Neuronal stem cell (in vitro differentiated cells): ENCODE results near the gene CFAP53.

Source experiments
- DNase-seq: peaks from one replicate; pipeline ENCODE4 v3.0.0-alpha.2; 2013; ENCODE audit warnings: low spot score
- H2AFZ ChIP-seq: one replicate; pipeline ENCODE4 v1.6.1; 2013; ENCODE audit warnings: mild to moderate bottlenecking, low read length, inconsistent platforms
- H2AK5ac ChIP-seq: 2 replicates; pipeline ENCODE4 v1.6.1; 2013; ENCODE audit warnings: low read depth, mild to moderate bottlenecking, inconsistent platforms, low read length, moderate library complexity, mixed read lengths
- H2BK120ac ChIP-seq: 2 replicates; pipeline ENCODE4 v1.6.1; 2013; ENCODE audit warnings: low read depth, mild to moderate bottlenecking, inconsistent platforms, low read length, moderate library complexity, mixed read lengths
- H2BK12ac ChIP-seq: one replicate; pipeline ENCODE4 v1.6.1; 2013; ENCODE audit warnings: low read length, inconsistent platforms
- H2BK15ac ChIP-seq: 2 replicates; pipeline ENCODE4 v1.6.1; 2013; ENCODE audit warnings: mild to moderate bottlenecking, low read length, inconsistent platforms, mixed read lengths
- H2BK5ac ChIP-seq: one replicate; pipeline ENCODE4 v1.6.1; 2013; ENCODE audit warnings: inconsistent platforms, mild to moderate bottlenecking, low read length, moderate library complexity
- H3K14ac ChIP-seq: one replicate; pipeline ENCODE4 v1.6.1; 2013; ENCODE audit warnings: low read length, inconsistent platforms
- H3K18ac ChIP-seq: 2 replicates; pipeline ENCODE4 v1.6.1; 2013; ENCODE audit warnings: low read length, inconsistent platforms
- H3K23ac ChIP-seq: 2 replicates; pipeline ENCODE4 v1.6.1; 2013; ENCODE audit warnings: low read depth, mild to moderate bottlenecking, mixed read lengths, low read length, inconsistent platforms; ENCODE audit not compliant: poor library complexity
- H3K27ac ChIP-seq: replicated peaks from 3 replicates; pipeline ENCODE4 v1.5.1; 2013; ENCODE audit warnings: low read length, inconsistent platforms
- H3K27me3 ChIP-seq, 3 experiments: 2 replicates each; pipeline ENCODE4 v1.6.1; 2013; ENCODE audit warnings: low read length in 3 of 3, mild to moderate bottlenecking in 2 of 3, inconsistent platforms in 1 of 3, low read depth in 1 of 3, mixed read lengths in 1 of 3, moderate library complexity in 1 of 3; ENCODE audit not compliant: control insufficient read depth in 3 of 3, insufficient read depth in 3 of 3
- H3K36me3 ChIP-seq, 2 donors: replicated peaks in 1 of 2; 2 replicates each; pipeline ENCODE4 v1.6.1; 2013; ENCODE audit warnings: low read length in 2 of 2; ENCODE audit not compliant: control insufficient read depth in 2 of 2, insufficient read depth in 2 of 2
- H3K4ac ChIP-seq: 2 replicates; pipeline ENCODE4 v1.6.1; 2013; ENCODE audit warnings: inconsistent platforms, mild to moderate bottlenecking, low read length, moderate library complexity
- H3K4me1 ChIP-seq, 2 donors: 1 replicate in 1 of 2; 2 replicates in 1 of 2; pipeline ENCODE4 v1.6.1; 2013; ENCODE audit warnings: low read length in 2 of 2, low read depth in 1 of 2; ENCODE audit not compliant: control insufficient read depth in 2 of 2, insufficient read depth in 1 of 2
- H3K4me2 ChIP-seq: one replicate; pipeline ENCODE4 v1.6.1; 2013; ENCODE audit warnings: mild to moderate bottlenecking, low read length, inconsistent platforms; ENCODE audit not compliant: insufficient read depth, poor library complexity, severe bottlenecking
- H3K4me3 ChIP-seq, 2 donors: 2 replicates each; pipeline ENCODE4 v1.5.1; 2013; ENCODE audit warnings: low read length in 2 of 2, mild to moderate bottlenecking in 2 of 2, inconsistent platforms in 1 of 2, moderate library complexity in 1 of 2
- H3K79me1 ChIP-seq: one replicate; pipeline ENCODE4 v1.6.1; 2013; ENCODE audit warnings: low read depth, mild to moderate bottlenecking, inconsistent platforms, low read length, moderate library complexity
- H3K9ac ChIP-seq: one replicate; pipeline ENCODE4 v1.6.1; 2013; ENCODE audit warnings: mild to moderate bottlenecking, low read depth, low read length, inconsistent platforms; ENCODE audit not compliant: poor library complexity
- H3K9me3 ChIP-seq, 2 donors: replicated peaks in 1 of 2; 2 replicates each; pipeline versions ENCODE3 to v1.6.1; 2013; ENCODE audit warnings: low read length in 2 of 2, mild to moderate bottlenecking in 2 of 2, inconsistent platforms in 1 of 2, low read depth in 1 of 2, mixed read lengths in 1 of 2, moderate library complexity in 1 of 2; ENCODE audit not compliant: control insufficient read depth in 2 of 2, insufficient read depth in 1 of 2
- H4K8ac ChIP-seq: one replicate; pipeline ENCODE4 v1.6.1; 2013; ENCODE audit warnings: low read depth, mild to moderate bottlenecking, inconsistent platforms, low read length, moderate library complexity
- H4K91ac ChIP-seq: one replicate; pipeline ENCODE4 v1.6.1; 2013; ENCODE audit warnings: low read length, low read depth, mild to moderate bottlenecking, inconsistent platforms; ENCODE audit not compliant: poor library complexity
- WGBS, 2 donors: extraction: QIAGEN DNeasy Blood & Tissue Kit; methylation state at CpG; one replicate each; pipeline ENCODE4 v1.1.7; 2013; ENCODE audit warnings: missing lambda C conversion rate in 2 of 2, mixed read lengths in 1 of 2; ENCODE audit not compliant: insufficient read length in 2 of 2, insufficient replicate concordance in 1 of 2; ENCODE audit errors: extremely low coverage in 2 of 2; 5-methylcytosine and 5-hydroxymethylcytosine counted together

The CFAP53 gene

DNA sequence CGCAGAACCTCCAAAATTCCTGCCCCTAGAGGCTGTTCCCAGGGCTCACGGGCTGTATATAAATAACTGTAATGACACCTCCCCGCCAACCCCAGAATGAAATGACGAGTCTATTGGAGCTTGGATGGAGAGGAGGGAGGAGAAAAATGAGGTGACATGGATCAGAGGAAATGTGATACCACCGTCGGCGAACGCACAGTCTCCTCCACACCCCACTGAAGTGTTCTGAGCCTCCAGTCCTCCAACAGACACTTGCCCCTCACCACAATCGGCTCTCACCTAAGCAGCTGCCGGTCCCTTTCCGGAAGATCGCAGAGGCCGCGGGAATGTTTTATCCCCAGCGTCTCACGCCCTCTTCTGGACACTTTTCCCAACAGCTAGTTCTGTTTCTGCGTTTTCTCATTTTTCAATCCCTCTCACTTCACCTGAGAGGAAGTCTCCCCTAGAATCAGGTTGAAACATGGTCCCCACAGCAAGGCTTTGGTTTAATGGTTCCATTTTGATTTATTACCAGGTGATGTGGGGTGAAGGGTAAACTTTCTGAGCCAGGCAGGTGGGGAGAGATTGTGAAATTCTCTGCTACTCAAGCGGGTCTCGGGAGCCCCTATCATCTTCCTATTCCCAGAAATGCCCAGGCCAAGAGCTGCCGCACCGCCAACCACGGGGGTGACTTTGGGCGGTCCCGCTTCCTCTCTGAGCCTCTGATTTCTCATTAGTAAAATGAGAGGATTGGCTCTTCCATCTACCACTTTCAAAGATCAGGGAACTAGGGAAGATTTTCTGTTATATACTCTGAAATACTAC is 62.3 kb downstream of the CFAP53 start:
- no peak overlapping the region for H2AK5ac ChIP-seq

DNA sequence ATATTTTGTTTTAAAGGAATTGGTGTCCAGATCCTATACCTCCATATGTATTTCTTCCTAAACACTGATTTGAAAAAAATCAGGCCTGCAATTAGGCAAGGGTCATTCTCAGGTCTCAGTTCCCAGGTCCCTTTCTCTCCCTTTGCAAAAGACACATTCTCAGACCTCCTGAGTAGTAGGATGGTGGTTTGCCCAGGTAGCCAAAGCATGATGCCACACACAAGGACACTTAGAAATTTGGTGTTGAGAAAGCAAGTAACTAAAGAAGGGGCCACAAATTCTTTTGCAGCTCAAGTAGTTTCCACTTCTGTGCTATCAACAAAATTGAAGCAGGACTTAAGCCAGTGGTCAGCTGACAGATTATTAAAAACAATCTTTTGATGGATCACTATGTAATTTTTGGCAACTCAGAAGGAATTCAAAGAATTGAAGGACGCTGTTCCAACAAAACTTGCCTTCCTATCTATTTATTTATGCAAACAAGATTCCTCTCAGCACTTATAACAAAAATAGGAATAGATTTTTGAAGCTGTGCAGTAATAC is 64.7 kb downstream of the CFAP53 start:
- Histone ChIP-seq H2BK15ac (no peak overlapping the region), H3K4me1 (no peaks in the 10 kb centered on the region), H3K27me3 (peaks cover 0 to 56% (median under 1%) of the 10 kb centered on the region in 3 experiments), H3K4me2 (no peak overlapping the region), H3K9me3 (peaks cover 0 to 3% of the 10 kb centered on the region in 2 donors), H2BK5ac (no peak overlapping the region), H2AK5ac (no peak overlapping the region), H3K79me1 (no peaks in the 10 kb centered on the region), H4K91ac (no peak overlapping the region), H3K23ac (no peak overlapping the region), H2BK120ac (no peak overlapping the region), H2AFZ (no peak overlapping the region), H3K27ac (no peak overlapping the region), H3K4ac (no peak overlapping the region), H3K14ac (no peak overlapping the region), H3K18ac (no peak overlapping the region), H3K4me3 (no peak overlapping the region), H4K8ac (no peak overlapping the region), H2BK12ac (no peak overlapping the region), H3K36me3 (no peaks in the 10 kb centered on the region), H3K9ac (no peak overlapping the region)
- WGBS, 2 donors = no CpG with 5 or more reads among the region's 1 CpG
- no peak for DNase-seq

More for the DNA sequence above, 62.3 kb downstream of the CFAP53 start:
- Histone ChIP-seq H3K23ac (no peak overlapping the region), H3K4me3 (no peak overlapping the region), H3K9me3 (peaks cover 0 to 3% of the 10 kb centered on the region in 2 donors), H2BK12ac (no peak overlapping the region), H3K36me3 (no peaks in the 10 kb centered on the region), H4K8ac (no peak overlapping the region), H2BK5ac (no peak overlapping the region), H3K4me2 (peak overlapping the region; percentile 34), H4K91ac (no peak overlapping the region), H3K4ac (no peak overlapping the region), H3K14ac (no peak overlapping the region), H2BK15ac (no peak overlapping the region), H2BK120ac (no peak overlapping the region), H3K9ac (no peak overlapping the region), H3K4me1 (no peaks in the 10 kb centered on the region), H2AFZ (peak overlapping the region; percentile 71), H3K27me3 (peaks cover 0 to 39% (median 0%) of the 10 kb centered on the region in 3 experiments), H3K27ac (no peak overlapping the region), H3K18ac (no peak overlapping the region), H3K79me1 (no peaks in the 10 kb centered on the region)
- no CpG with 5 or more reads among the region's 24 CpGs for WGBS, 2 donors
- peak; percentile 59 for DNase-seq

DNA sequence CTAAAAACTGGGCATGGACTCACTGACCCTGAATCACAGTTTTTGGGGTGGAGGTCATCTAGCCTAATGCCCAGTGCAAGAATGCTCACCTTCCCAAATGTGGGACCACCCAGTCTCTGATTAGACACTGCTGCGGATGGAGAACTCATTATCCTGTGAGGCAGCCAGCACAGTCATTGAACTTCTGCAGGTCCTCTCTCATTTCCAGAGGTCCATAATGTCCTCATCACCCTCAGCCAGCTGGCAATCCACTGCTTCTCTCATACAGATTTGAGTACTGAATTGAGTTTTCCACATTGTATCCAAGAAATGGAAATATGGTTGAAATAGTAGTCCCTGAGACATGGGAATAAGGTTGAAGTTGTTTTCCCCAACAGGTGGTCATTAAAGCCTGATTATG is 66.4 kb downstream of the CFAP53 start:
- no peak overlapping the region for H4K91ac ChIP-seq
- H2BK15ac ChIP-seq = no peak overlapping the region
- no peak for DNase-seq
- no peaks in the 10 kb centered on the region for H3K79me1 ChIP-seq
- H3K14ac ChIP-seq = no peak overlapping the region
- no peak overlapping the region for H3K4ac ChIP-seq
- H2AFZ ChIP-seq = no peak overlapping the region
- peaks cover 0 to 1% of the 10 kb centered on the region in 2 donors for H3K4me1 ChIP-seq
- H3K18ac ChIP-seq = no peak overlapping the region
- no peak overlapping the region for H2AK5ac ChIP-seq
- no peak overlapping the region for H4K8ac ChIP-seq
- H3K4me2 ChIP-seq = no peak overlapping the region
- H2BK120ac ChIP-seq = no peak overlapping the region
- no peak overlapping the region for H3K9ac ChIP-seq
- no peak overlapping the region for H3K4me3 ChIP-seq
- no peaks in the 10 kb centered on the region for H3K36me3 ChIP-seq
- H3K9me3 ChIP-seq = peaks cover 0 to 3% of the 10 kb centered on the region in 2 donors
- peaks cover 0 to 68% (median 14%) of the 10 kb centered on the region in 3 experiments for H3K27me3 ChIP-seq
- no CpG with 5 or more reads among the region's 1 CpG for WGBS, 2 donors
- H3K23ac ChIP-seq = no peak overlapping the region
- H2BK12ac ChIP-seq = no peak overlapping the region
- no peak overlapping the region for H3K27ac ChIP-seq
- H2BK5ac ChIP-seq = no peak overlapping the region

DNA sequence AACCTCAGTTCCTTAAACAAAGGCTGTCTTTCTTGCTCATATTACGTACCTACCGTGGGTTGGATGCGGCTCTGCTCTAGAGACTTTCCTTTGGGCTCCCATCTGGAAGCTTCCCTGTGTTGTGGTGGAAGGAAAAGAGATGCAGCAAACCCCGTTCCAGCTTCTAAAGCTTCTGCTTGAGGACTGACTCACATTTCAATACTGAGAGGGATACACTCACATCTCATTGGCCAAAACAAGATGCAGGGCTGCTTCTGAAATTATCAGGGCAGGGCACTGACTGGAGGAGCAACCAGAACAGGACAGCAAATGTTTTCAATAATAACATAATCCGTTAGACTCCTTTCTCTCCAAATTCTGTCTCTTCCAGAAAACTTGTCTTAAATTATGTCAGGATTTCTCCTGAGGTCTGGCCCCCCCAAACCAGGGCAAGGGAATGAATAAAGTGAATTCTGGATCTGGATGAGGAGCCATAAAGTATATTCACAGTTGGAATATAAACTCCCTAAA is 66.9 kb downstream of the CFAP53 start:
- Histone ChIP-seq H2BK12ac (no peak overlapping the region), H3K9ac (no peak overlapping the region), H4K91ac (no peak overlapping the region), H3K23ac (no peak overlapping the region), H3K36me3 (no peaks in the 10 kb centered on the region), H3K14ac (no peak overlapping the region), H3K4me2 (no peak overlapping the region), H3K4ac (no peak overlapping the region), H3K4me3 (no peak overlapping the region), H3K27me3 (peaks cover 5 to 68% (median 19%) of the 10 kb centered on the region in 3 experiments), H2AFZ (no peak overlapping the region), H3K27ac (no peak overlapping the region), H2AK5ac (no peak overlapping the region), H2BK120ac (no peak overlapping the region), H3K18ac (no peak overlapping the region), H4K8ac (no peak overlapping the region), H2BK15ac (no peak overlapping the region), H2BK5ac (no peak overlapping the region), H3K79me1 (no peaks in the 10 kb centered on the region), H3K9me3 (peaks cover 0 to 3% of the 10 kb centered on the region in 2 donors), H3K4me1 (peaks cover 0 to 1% of the 10 kb centered on the region in 2 donors)
- DNase-seq = no peak
- no CpG with 5 or more reads among the region's 5 CpGs for WGBS, 2 donors
